ENCODE data around the gene TBL1X.

Gene TBL1X

DNA sequence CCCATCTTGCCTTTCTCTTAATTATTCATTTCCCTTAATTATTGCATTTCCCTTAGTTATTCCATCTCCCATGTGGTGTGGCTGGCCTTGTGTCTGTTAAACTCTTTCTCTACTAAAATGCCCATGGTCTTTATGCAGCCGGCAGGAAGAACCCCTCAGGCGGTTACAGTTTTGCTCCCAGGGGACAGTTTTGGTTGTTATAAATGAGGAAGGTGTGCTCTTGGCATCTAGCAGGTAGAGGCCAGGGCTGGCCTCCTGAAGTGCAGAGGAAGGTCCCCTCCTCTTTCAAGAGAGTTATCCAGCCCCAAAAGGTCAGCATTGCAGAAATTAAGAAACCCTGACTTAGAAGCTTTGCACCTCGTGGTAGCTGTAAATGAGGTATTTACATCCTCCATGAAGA lies 18.0 kb downstream of the TBL1X start:
- Histone ChIP-seq H3K9ac (ENCODE audit: low read depth, low read length) (no peak overlapping the region), H3K9me3 (replicated peaks; ENCODE audit: low read length) (no peaks in the 10 kb centered on the region), H3K4me1 (ENCODE audit: control insufficient read depth, insufficient read depth, low read length) (no peaks in the 10 kb centered on the region), H3K4me2 (ENCODE audit: low read length) (no peak overlapping the region), H3K27me3 (ENCODE audit: control insufficient read depth, insufficient read depth, low read length) (no peaks in the 10 kb centered on the region), H3K36me3 (ENCODE audit: insufficient read depth, low read length) (no peaks in the 10 kb centered on the region), H3K4me3 (ENCODE audit: low read length) (no peak overlapping the region)

DNA sequence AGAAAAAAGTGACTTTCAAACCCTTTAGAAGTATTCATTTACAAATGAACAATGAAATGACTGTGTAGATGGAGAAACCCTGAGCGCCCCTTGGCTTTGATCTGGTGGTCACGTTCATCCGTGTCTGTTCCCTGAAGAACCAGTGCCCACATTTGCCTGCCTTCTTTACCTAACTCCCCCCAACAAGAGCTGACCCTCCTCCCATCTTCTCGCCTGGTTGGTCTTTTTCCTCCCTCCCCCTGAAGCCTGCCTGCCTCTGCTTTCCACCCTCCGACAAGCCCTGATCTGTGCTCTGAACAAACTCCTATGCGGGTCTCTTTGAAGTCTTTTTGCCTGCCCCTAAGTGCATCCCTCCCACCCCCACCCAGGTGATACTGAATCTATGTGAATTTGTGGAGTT lies 18.5 kb downstream of the TBL1X start:
- Histone ChIP-seq H3K9me3 (replicated peaks; ENCODE audit: low read length) (no peaks in the 10 kb centered on the region), H3K27me3 (ENCODE audit: control insufficient read depth, insufficient read depth, low read length) (no peaks in the 10 kb centered on the region), H3K36me3 (ENCODE audit: insufficient read depth, low read length) (no peaks in the 10 kb centered on the region)

DNA sequence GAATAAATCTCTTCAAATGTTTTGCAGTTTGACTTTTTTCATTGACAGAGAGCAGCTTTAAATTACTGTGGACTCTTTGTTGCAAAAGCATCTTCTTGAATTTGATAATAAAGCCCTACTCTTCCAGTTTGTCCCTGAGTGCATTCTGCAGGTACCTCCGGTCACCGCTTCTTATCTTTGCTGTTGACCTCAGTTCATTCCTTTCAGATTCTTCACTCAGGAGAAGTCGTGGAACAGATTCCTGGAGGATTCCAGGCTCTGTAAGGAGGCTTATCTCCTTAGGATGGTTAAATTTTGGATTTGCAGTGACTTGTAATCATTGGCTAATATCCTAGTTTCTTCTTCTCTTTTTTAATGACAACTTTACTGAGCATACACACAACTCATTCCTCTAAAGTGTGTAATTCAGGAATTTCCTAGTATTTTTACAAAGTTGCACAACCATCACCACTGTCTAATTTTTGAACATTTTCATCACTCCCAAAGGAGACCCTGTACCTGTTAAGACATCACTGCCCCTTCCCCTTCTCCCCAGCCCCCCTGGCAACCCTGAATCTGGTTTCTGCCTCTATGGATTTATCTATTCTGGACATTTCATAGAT lies 22.0 kb downstream of the TBL1X start:
- H3K36me3 ChIP-seq (ENCODE audit: insufficient read depth, low read length), result no peaks in the 10 kb centered on the region
- no peaks in the 10 kb centered on the region for H3K4me1 ChIP-seq (ENCODE audit: control insufficient read depth, insufficient read depth, low read length)
- no peak overlapping the region for H3K9ac ChIP-seq (ENCODE audit: low read depth, low read length)
- no peak overlapping the region for H3K4me2 ChIP-seq (ENCODE audit: low read length)
- no peak overlapping the region for H3K4me3 ChIP-seq (ENCODE audit: low read length)
- no peaks in the 10 kb centered on the region for H3K9me3 ChIP-seq (replicated peaks; ENCODE audit: low read length)
- H3K27me3 ChIP-seq (ENCODE audit: control insufficient read depth, insufficient read depth, low read length), result no peaks in the 10 kb centered on the region

More for the DNA sequence above, 18.5 kb downstream of the TBL1X start:
- Histone ChIP-seq H3K9ac (ENCODE audit: low read depth, low read length) (no peak overlapping the region), H3K4me1 (ENCODE audit: control insufficient read depth, insufficient read depth, low read length) (no peaks in the 10 kb centered on the region), H3K4me2 (ENCODE audit: low read length) (no peak overlapping the region), H3K4me3 (ENCODE audit: low read length) (no peak overlapping the region)

DNA sequence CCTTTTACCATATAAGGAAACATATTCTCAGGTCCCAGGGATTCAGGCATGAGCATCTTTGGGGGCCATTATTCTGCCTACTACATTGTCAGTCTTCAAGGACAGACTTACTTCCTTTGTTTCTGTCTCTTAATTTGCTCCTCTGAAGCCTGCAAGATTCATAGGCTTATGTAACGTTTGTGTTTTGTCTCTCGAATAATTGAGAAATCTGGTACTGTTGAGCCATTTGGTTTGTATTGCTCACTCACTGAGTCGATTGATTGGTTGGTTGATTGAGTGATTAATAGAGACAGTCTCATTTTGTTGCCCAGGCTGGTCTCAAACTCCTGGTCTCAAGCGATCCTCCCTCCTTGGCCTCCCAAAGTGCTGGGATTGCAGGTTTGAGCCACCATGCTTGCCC lies 23.7 kb downstream of the TBL1X start:
- Histone ChIP-seq H3K9me3 (replicated peaks; ENCODE audit: low read length) (no peaks in the 10 kb centered on the region), H3K4me2 (ENCODE audit: low read length) (no peak overlapping the region), H3K4me3 (ENCODE audit: low read length) (no peak overlapping the region), H3K9ac (ENCODE audit: low read depth, low read length) (no peak overlapping the region), H3K27me3 (ENCODE audit: control insufficient read depth, insufficient read depth, low read length) (no peaks in the 10 kb centered on the region), H3K4me1 (ENCODE audit: control insufficient read depth, insufficient read depth, low read length) (no peaks in the 10 kb centered on the region), H3K36me3 (ENCODE audit: insufficient read depth, low read length) (no peaks in the 10 kb centered on the region)

DNA sequence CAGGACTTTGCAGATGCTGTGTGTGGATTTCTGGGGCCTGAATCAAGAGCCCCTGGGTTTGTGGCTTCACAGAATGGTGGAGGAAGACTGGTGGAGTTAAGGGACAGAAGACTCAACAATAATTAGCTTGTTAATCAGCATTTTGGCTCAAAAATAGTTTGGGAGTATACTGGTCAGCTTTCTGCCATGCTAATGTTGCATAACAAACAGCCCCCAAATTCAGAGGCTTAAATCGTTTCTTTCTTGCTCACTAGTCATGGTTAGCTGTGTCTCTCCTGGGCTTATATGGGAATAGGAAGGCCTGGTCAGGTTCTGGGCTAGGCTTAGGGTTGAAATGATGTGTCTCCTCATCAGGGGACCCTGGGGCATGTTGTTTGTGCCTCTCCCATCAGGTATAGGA lies 24.4 kb downstream of the TBL1X start:
- Histone ChIP-seq H3K36me3 (ENCODE audit: insufficient read depth, low read length) (no peaks in the 10 kb centered on the region), H3K4me3 (ENCODE audit: low read length) (no peak overlapping the region), H3K9me3 (replicated peaks; ENCODE audit: low read length) (no peaks in the 10 kb centered on the region), H3K4me1 (ENCODE audit: control insufficient read depth, insufficient read depth, low read length) (peaks cover 4% of the 10 kb centered on the region), H3K9ac (ENCODE audit: low read depth, low read length) (no peak overlapping the region), H3K27me3 (ENCODE audit: control insufficient read depth, insufficient read depth, low read length) (no peaks in the 10 kb centered on the region), H3K4me2 (ENCODE audit: low read length) (no peak overlapping the region)

DNA sequence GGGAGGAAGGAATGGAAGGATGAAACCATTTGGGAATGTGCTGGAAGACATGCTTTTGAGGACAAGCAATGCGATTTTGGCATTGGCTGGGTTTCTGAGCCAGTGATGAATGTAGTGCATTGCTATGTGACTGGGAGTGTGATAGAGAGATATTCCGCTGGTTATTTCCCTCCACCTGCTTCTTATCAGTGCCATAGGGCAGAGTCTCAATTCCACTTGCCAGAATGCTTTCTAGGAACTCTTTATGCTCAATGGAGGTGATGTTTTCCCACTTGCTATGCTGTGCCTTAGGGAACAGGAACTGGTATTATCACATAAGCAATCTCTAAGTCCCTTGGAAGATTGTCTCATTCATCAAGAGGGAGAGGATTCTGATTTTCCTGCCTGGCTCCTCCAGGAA lies 28.0 kb downstream of the TBL1X start:
- H3K9me3 ChIP-seq (replicated peaks; ENCODE audit: low read length), result no peaks in the 10 kb centered on the region
- no peak overlapping the region for H3K4me3 ChIP-seq (ENCODE audit: low read length)
- no peak overlapping the region for H3K9ac ChIP-seq (ENCODE audit: low read depth, low read length)
- H3K36me3 ChIP-seq (ENCODE audit: insufficient read depth, low read length), result no peaks in the 10 kb centered on the region
- no peaks in the 10 kb centered on the region for H3K27me3 ChIP-seq (ENCODE audit: control insufficient read depth, insufficient read depth, low read length)
- peaks cover 4% of the 10 kb centered on the region for H3K4me1 ChIP-seq (ENCODE audit: control insufficient read depth, insufficient read depth, low read length)
- no peak overlapping the region for H3K4me2 ChIP-seq (ENCODE audit: low read length)

DNA sequence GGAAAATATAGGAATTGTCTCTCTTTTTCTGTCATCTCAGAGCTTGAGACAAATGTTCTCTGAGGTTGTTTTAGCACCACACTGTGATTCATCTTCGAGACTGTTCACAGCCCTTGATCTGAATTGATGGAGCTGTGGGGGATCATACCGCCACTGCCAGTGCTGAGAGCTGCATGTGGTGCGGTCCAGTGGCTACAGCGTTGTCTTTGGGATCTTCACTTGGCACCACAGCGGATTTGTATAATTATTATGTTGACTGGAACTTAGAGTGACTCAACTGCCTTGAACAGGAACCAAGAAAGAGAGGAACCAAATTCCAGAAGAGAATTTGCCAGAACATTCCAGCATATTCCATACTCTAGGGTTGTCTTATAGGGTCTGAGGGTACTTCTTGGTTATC lies 29.1 kb downstream of the TBL1X start:
- H3K9me3 ChIP-seq (replicated peaks; ENCODE audit: low read length), result no peaks in the 10 kb centered on the region
- H3K4me3 ChIP-seq (ENCODE audit: low read length), result no peak overlapping the region
- H3K36me3 ChIP-seq (ENCODE audit: insufficient read depth, low read length), result no peaks in the 10 kb centered on the region
- H3K4me2 ChIP-seq (ENCODE audit: low read length), result no peak overlapping the region
- peaks cover 4% of the 10 kb centered on the region for H3K4me1 ChIP-seq (ENCODE audit: control insufficient read depth, insufficient read depth, low read length)
- no peak overlapping the region for H3K9ac ChIP-seq (ENCODE audit: low read depth, low read length)
- H3K27me3 ChIP-seq (ENCODE audit: control insufficient read depth, insufficient read depth, low read length), result no peaks in the 10 kb centered on the region

DNA sequence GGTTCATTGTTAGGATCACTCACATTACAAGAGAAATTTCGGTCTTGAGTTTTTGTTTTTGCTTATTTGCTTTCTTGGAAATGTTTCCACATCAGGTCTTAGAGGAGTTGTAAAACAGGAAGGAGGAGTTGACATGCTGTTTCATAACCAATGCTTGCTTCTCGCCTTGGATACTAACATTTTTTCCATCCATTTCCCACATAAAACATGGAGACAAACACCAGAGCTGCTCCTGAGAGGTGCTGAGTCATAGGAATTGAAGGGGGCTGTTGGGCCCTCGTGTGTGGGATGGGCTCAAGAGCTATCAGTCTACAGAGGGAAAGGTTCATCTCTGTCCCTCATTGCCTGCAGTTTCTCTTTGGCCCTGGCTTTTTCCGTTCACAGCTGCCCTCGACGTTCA lies 29.9 kb downstream of the TBL1X start:
- H3K4me2 ChIP-seq (ENCODE audit: low read length), result no peak overlapping the region
- H3K4me1 ChIP-seq (ENCODE audit: control insufficient read depth, insufficient read depth, low read length), result peaks cover 4% of the 10 kb centered on the region
- H3K9ac ChIP-seq (ENCODE audit: low read depth, low read length), result no peak overlapping the region
- H3K36me3 ChIP-seq (ENCODE audit: insufficient read depth, low read length), result no peaks in the 10 kb centered on the region
- no peak overlapping the region for H3K4me3 ChIP-seq (ENCODE audit: low read length)
- H3K27me3 ChIP-seq (ENCODE audit: control insufficient read depth, insufficient read depth, low read length), result no peaks in the 10 kb centered on the region
- H3K9me3 ChIP-seq (replicated peaks; ENCODE audit: low read length), result no peaks in the 10 kb centered on the region

DNA sequence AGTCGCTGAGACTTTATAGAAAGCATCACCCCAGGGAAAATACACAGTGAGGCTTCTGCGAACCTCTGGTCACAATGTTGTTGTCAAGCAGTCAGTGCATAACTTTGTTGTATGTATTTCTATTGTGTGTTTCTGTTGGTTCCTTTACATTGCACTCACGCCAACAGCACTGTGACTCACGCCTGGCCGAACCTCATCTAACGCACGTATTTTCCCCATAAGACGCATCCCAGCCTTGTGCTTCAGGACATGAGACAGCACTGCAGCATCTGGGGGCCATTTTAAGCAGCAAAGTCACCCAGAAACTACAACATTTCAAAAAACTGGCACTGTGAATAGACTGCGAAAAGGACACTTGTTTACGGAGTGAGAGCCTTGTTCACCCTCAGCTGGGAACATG lies 30.6 kb downstream of the TBL1X start:
- Histone ChIP-seq H3K9me3 (replicated peaks; ENCODE audit: low read length) (no peaks in the 10 kb centered on the region), H3K36me3 (ENCODE audit: insufficient read depth, low read length) (no peaks in the 10 kb centered on the region), H3K4me1 (ENCODE audit: control insufficient read depth, insufficient read depth, low read length) (peaks cover 4% of the 10 kb centered on the region), H3K4me3 (ENCODE audit: low read length) (no peak overlapping the region), H3K4me2 (ENCODE audit: low read length) (no peak overlapping the region), H3K27me3 (ENCODE audit: control insufficient read depth, insufficient read depth, low read length) (no peaks in the 10 kb centered on the region), H3K9ac (ENCODE audit: low read depth, low read length) (no peak overlapping the region)

DNA sequence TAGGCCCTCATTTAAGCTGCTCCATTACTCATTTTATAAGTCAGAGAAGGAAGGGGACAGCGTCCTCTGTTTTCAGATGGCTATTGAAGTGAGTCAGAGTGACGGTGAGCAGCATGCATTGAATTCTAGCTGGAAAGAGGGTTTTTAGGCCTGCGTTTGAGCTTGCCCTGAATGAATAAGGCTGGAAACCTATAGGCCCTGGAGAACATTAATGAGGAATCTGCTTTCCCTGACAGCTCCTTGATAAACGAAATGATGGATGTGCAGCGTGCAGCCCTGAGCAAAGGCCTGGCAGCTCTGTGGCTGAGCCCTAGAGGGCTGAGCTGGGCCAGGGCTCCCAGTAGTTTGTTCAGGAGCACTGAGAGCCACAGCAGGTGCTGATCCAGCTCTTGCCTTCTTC lies 33.4 kb downstream of the TBL1X start:
- H3K27me3 ChIP-seq (ENCODE audit: control insufficient read depth, insufficient read depth, low read length), result no peaks in the 10 kb centered on the region
- no peaks in the 10 kb centered on the region for H3K36me3 ChIP-seq (ENCODE audit: insufficient read depth, low read length)
- no peak overlapping the region for H3K4me3 ChIP-seq (ENCODE audit: low read length)
- H3K4me1 ChIP-seq (ENCODE audit: control insufficient read depth, insufficient read depth, low read length), result peaks cover 4% of the 10 kb centered on the region
- H3K4me2 ChIP-seq (ENCODE audit: low read length), result no peak overlapping the region
- H3K9me3 ChIP-seq (replicated peaks; ENCODE audit: low read length), result no peaks in the 10 kb centered on the region
- no peak overlapping the region for H3K9ac ChIP-seq (ENCODE audit: low read depth, low read length)

DNA sequence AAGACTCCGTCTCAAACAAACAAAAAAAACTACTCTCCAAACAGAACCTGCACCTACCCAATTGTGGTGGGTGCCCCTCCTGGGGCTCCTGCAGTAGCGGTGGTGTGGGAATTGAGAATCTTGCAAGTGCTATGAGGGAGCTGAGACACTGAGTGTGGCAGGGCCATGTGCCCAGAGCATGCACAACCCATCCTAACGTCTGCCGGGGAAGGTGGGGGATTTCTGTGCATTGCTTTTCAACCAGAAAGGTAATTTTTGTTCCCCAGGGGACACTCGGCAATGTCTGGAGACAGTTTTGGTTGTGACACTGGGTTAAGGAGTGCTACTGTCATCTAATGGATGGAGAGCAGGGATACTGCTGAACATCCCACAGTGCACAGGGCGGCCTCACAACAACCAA lies 35.7 kb downstream of the TBL1X start:
- H3K27me3 ChIP-seq (ENCODE audit: control insufficient read depth, insufficient read depth, low read length), result no peaks in the 10 kb centered on the region
- no peak overlapping the region for H3K4me3 ChIP-seq (ENCODE audit: low read length)
- H3K36me3 ChIP-seq (ENCODE audit: insufficient read depth, low read length), result no peaks in the 10 kb centered on the region
- no peaks in the 10 kb centered on the region for H3K9me3 ChIP-seq (replicated peaks; ENCODE audit: low read length)
- no peaks in the 10 kb centered on the region for H3K4me1 ChIP-seq (ENCODE audit: control insufficient read depth, insufficient read depth, low read length)
- no peak overlapping the region for H3K9ac ChIP-seq (ENCODE audit: low read depth, low read length)
- H3K4me2 ChIP-seq (ENCODE audit: low read length), result no peak overlapping the region

DNA sequence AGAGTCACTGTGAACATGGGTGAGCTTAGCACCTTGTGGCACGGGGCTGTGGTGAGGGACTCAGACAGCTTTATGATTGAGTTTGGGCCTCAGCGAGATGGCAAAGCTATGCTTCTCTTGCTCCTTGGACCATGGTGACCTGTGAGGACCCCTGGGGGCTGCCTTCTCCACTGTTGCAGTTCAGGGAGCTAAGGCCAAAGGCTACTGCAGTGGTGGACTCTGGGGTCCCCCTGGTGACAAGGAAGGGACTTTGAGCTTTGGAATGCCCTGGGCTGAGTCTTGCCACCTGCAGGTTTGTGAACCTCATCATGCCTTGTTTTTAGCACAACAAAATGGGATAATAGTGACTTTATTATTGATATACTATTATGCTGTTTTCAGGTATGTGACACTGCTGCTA lies 36.5 kb downstream of the TBL1X start:
- no peaks in the 10 kb centered on the region for H3K4me1 ChIP-seq (ENCODE audit: control insufficient read depth, insufficient read depth, low read length)
- H3K9ac ChIP-seq (ENCODE audit: low read depth, low read length), result no peak overlapping the region
- no peaks in the 10 kb centered on the region for H3K36me3 ChIP-seq (ENCODE audit: insufficient read depth, low read length)
- H3K9me3 ChIP-seq (replicated peaks; ENCODE audit: low read length), result no peaks in the 10 kb centered on the region
- H3K4me2 ChIP-seq (ENCODE audit: low read length), result no peak overlapping the region
- no peaks in the 10 kb centered on the region for H3K27me3 ChIP-seq (ENCODE audit: control insufficient read depth, insufficient read depth, low read length)
- no peak overlapping the region for H3K4me3 ChIP-seq (ENCODE audit: low read length)

All from skeletal muscle satellite cell (primary cell).